ENCODE data around the gene PRKCE. TPM values are rescaled to one million over a fixed set of nuclear protein-coding genes. Genes with fewer than 3 reads are reported as not detected.

Gene PRKCE
- total and polyA plus RNA-seq, 2 experiments from 2014 or later = 0.94 to 1.2 TPM

DNA sequence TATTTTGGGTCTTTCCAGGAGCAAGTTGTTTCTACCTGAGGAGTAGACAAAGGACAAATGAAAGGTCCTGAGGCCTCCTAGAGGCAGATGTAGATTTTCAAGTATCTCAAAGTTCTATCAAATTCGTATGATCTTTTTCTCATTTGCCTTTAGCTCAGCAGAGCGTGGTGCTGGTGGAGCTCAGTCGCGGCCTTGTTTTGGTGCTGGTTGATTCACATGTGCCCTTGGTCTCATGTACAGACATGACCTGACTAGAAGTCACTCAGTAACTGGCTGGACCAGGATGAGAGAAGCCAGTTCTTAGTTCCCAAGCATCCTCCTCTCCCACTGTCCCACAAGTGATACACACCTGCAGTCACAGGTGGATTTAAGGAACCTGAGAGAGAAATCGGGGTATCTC lies 264.0 kb downstream of the PRKCE start:
- Mint-ChIP-seq H3K36me3 (ENCODE audit: low read depth) (no peaks in the 10 kb centered on the region), H3K4me1 (peaks cover 3% of the 10 kb centered on the region; the same call in 1 of the 3 replicates), H3K27me3 (ENCODE audit: insufficient read depth, low read depth, poor library complexity) (no peaks in the 10 kb centered on the region), H3K27ac (no peak overlapping the region), H3K4me3 (no peak overlapping the region), H3K9me3 (no peaks in the 10 kb centered on the region)
- Histone ChIP-seq H3K4me1 (ENCODE audit: insufficient read depth) (no peaks in the 10 kb centered on the region), H3F3A (replicated peaks; ENCODE audit: low read depth) (no peaks in the 10 kb centered on the region), H4K20me1 (replicated peaks; ENCODE audit: insufficient read depth) (no peaks in the 10 kb centered on the region), H3K9me2 (ENCODE audit: insufficient read depth) (peaks cover 2% of the 10 kb centered on the region; the same call in 1 of the 2 replicates), H3K36me3 (ENCODE audit: insufficient read depth) (no peaks in the 10 kb centered on the region), H3K4me2 (no peak overlapping the region), H3K4me3 (no peak overlapping the region), H3K79me2 (replicated peaks; ENCODE audit: insufficient read depth) (no peaks in the 10 kb centered on the region), H2AFZ (no peak overlapping the region), H3K27me3 (ENCODE audit: insufficient read depth) (no peaks in the 10 kb centered on the region), H3K27ac (ENCODE audit: low read depth) (no peak overlapping the region)
- ATAC-seq (no peak), DNase-seq (ENCODE audit: low spot score) (no peak)
- TF ChIP-seq NANOG (IDR thresholded peaks at IDR 0.05; ENCODE audit: borderline replicate concordance) = no peak
- TF ChIP-seq, protein P1, sequence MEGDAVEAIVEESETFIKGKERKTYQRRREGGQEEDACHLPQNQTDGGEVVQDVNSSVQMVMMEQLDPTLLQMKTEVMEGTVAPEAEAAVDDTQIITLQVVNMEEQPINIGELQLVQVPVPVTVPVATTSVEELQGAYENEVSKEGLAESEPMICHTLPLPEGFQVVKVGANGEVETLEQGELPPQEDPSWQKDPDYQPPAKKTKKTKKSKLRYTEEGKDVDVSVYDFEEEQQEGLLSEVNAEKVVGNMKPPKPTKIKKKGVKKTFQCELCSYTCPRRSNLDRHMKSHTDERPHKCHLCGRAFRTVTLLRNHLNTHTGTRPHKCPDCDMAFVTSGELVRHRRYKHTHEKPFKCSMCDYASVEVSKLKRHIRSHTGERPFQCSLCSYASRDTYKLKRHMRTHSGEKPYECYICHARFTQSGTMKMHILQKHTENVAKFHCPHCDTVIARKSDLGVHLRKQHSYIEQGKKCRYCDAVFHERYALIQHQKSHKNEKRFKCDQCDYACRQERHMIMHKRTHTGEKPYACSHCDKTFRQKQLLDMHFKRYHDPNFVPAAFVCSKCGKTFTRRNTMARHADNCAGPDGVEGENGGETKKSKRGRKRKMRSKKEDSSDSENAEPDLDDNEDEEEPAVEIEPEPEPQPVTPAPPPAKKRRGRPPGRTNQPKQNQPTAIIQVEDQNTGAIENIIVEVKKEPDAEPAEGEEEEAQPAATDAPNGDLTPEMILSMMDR (conservative IDR thresholded peaks at IDR 0.05; ENCODE audit: low read depth in 2 of 2) = no peak
- TF ChIP-seq CREB1 (CRISPR knock-in tag; IDR thresholded peaks at IDR 0.05; ENCODE audit: low read depth) = no peak
- TF ChIP-seq ZNF331 (CRISPR knock-in tag; IDR thresholded peaks at IDR 0.05; ENCODE audit: low read depth) = no peak
- TF ChIP-seq STAT1 (IDR thresholded peaks at IDR 0.05; ENCODE audit: unreplicated experiment) = no peak
- TF ChIP-seq EZH2phosphoT487 (IDR thresholded peaks at IDR 0.05; ENCODE audit: unreplicated experiment) = no peak
- TF ChIP-seq, protein P2, sequence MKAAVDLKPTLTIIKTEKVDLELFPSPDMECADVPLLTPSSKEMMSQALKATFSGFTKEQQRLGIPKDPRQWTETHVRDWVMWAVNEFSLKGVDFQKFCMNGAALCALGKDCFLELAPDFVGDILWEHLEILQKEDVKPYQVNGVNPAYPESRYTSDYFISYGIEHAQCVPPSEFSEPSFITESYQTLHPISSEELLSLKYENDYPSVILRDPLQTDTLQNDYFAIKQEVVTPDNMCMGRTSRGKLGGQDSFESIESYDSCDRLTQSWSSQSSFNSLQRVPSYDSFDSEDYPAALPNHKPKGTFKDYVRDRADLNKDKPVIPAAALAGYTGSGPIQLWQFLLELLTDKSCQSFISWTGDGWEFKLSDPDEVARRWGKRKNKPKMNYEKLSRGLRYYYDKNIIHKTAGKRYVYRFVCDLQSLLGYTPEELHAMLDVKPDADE (IDR thresholded peaks at IDR 0.05) = no peak
- TF ChIP-seq, protein P3, sequence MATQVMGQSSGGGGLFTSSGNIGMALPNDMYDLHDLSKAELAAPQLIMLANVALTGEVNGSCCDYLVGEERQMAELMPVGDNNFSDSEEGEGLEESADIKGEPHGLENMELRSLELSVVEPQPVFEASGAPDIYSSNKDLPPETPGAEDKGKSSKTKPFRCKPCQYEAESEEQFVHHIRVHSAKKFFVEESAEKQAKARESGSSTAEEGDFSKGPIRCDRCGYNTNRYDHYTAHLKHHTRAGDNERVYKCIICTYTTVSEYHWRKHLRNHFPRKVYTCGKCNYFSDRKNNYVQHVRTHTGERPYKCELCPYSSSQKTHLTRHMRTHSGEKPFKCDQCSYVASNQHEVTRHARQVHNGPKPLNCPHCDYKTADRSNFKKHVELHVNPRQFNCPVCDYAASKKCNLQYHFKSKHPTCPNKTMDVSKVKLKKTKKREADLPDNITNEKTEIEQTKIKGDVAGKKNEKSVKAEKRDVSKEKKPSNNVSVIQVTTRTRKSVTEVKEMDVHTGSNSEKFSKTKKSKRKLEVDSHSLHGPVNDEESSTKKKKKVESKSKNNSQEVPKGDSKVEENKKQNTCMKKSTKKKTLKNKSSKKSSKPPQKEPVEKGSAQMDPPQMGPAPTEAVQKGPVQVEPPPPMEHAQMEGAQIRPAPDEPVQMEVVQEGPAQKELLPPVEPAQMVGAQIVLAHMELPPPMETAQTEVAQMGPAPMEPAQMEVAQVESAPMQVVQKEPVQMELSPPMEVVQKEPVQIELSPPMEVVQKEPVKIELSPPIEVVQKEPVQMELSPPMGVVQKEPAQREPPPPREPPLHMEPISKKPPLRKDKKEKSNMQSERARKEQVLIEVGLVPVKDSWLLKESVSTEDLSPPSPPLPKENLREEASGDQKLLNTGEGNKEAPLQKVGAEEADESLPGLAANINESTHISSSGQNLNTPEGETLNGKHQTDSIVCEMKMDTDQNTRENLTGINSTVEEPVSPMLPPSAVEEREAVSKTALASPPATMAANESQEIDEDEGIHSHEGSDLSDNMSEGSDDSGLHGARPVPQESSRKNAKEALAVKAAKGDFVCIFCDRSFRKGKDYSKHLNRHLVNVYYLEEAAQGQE (IDR thresholded peaks at IDR 0.05; ENCODE audit: unreplicated experiment) = no peak
- no peak for TF ChIP-seq ZNF114 (CRISPR knock-in tag; IDR thresholded peaks at IDR 0.05)
- no peak for TF ChIP-seq EZH2 (IDR thresholded peaks at IDR 0.05; ENCODE audit: low read depth, unreplicated experiment)
- no peak for TF ChIP-seq POLR2AphosphoS5 (IDR thresholded peaks at IDR 0.05; ENCODE audit: low read depth)
- TF ChIP-seq, protein P4, sequence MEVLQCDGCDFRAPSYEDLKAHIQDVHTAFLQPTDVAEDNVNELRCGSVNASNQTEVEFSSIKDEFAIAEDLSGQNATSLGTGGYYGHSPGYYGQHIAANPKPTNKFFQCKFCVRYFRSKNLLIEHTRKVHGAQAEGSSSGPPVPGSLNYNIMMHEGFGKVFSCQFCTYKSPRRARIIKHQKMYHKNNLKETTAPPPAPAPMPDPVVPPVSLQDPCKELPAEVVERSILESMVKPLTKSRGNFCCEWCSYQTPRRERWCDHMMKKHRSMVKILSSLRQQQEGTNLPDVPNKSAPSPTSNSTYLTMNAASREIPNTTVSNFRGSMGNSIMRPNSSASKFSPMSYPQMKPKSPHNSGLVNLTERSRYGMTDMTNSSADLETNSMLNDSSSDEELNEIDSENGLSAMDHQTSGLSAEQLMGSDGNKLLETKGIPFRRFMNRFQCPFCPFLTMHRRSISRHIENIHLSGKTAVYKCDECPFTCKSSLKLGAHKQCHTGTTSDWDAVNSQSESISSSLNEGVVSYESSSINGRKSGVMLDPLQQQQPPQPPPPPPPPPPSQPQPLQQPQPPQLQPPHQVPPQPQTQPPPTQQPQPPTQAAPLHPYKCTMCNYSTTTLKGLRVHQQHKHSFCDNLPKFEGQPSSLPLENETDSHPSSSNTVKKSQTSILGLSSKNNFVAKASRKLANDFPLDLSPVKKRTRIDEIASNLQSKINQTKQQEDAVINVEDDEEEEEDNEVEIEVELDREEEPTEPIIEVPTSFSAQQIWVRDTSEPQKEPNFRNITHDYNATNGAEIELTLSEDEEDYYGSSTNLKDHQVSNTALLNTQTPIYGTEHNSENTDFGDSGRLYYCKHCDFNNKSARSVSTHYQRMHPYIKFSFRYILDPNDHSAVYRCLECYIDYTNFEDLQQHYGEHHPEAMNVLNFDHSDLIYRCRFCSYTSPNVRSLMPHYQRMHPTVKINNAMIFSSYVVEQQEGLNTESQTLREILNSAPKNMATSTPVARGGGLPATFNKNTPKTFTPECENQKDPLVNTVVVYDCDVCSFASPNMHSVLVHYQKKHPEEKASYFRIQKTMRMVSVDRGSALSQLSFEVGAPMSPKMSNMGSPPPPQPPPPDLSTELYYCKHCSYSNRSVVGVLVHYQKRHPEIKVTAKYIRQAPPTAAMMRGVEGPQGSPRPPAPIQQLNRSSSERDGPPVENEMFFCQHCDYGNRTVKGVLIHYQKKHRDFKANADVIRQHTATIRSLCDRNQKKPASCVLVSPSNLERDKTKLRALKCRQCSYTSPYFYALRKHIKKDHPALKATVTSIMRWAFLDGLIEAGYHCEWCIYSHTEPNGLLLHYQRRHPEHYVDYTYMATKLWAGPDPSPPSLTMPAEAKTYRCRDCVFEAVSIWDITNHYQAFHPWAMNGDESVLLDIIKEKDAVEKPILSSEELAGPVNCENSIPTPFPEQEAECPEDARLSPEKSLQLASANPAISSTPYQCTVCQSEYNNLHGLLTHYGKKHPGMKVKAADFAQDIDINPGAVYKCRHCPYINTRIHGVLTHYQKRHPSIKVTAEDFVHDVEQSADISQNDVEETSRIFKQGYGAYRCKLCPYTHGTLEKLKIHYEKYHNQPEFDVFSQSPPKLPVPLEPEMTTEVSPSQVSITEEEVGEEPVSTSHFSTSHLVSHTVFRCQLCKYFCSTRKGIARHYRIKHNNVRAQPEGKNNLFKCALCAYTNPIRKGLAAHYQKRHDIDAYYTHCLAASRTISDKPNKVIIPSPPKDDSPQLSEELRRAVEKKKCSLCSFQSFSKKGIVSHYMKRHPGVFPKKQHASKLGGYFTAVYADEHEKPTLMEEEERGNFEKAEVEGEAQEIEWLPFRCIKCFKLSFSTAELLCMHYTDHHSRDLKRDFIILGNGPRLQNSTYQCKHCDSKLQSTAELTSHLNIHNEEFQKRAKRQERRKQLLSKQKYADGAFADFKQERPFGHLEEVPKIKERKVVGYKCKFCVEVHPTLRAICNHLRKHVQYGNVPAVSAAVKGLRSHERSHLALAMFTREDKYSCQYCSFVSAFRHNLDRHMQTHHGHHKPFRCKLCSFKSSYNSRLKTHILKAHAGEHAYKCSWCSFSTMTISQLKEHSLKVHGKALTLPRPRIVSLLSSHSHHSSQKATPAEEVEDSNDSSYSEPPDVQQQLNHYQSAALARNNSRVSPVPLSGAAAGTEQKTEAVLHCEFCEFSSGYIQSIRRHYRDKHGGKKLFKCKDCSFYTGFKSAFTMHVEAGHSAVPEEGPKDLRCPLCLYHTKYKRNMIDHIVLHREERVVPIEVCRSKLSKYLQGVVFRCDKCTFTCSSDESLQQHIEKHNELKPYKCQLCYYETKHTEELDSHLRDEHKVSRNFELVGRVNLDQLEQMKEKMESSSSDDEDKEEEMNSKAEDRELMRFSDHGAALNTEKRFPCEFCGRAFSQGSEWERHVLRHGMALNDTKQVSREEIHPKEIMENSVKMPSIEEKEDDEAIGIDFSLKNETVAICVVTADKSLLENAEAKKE (CRISPR knock-in tag; IDR thresholded peaks at IDR 0.05) = no peak
- no peak for TF ChIP-seq JUNB (IDR thresholded peaks at IDR 0.05; ENCODE audit: unreplicated experiment)
